ENCODE results near the gene NALCN. TPM values are rescaled to one million over a fixed set of nuclear protein-coding genes. Genes with fewer than 3 reads are reported as not detected.

NALCN gene
- total RNA-seq, 4 donors from 2014 or later: 0.47 to 0.57 TPM; not detected in 2

DNA sequence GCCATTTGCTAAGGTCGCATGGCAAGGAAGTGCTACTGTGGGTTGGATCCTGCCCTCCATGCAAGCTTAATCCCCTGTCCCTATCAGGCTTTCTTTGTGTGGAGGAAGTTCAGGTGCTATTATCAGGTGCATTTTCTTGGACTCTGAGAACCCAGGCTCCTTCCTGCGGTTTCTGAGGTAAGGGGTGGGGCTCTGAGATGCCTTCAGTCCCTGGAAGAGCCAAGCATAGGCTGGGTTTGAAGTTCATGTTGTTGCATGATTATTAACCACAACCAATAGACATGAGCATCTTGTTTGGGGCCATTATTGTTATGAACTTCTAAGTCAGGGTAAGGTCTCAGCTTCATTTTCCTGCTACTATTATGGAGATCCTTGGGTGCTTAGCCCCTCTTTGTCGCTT lies 109.5 kb downstream of the NALCN start:
- Histone ChIP-seq H3K27ac (no peak overlapping the region), H3K36me3 (no peaks in the 10 kb centered on the region), H3K4me3 (no peak overlapping the region), H3K4me1 (no peaks in the 10 kb centered on the region), H3K9me3 (no peaks in the 10 kb centered on the region), H3K27me3 (no peaks in the 10 kb centered on the region)
- intact Hi-C loops (cut with DNase I): no loop called here
- 65 to 73% methylated on average over 2 to 3 of the region's 3 CpGs for WGBS, 2 donors
- TF ChIP-seq, protein P1, sequence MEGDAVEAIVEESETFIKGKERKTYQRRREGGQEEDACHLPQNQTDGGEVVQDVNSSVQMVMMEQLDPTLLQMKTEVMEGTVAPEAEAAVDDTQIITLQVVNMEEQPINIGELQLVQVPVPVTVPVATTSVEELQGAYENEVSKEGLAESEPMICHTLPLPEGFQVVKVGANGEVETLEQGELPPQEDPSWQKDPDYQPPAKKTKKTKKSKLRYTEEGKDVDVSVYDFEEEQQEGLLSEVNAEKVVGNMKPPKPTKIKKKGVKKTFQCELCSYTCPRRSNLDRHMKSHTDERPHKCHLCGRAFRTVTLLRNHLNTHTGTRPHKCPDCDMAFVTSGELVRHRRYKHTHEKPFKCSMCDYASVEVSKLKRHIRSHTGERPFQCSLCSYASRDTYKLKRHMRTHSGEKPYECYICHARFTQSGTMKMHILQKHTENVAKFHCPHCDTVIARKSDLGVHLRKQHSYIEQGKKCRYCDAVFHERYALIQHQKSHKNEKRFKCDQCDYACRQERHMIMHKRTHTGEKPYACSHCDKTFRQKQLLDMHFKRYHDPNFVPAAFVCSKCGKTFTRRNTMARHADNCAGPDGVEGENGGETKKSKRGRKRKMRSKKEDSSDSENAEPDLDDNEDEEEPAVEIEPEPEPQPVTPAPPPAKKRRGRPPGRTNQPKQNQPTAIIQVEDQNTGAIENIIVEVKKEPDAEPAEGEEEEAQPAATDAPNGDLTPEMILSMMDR (IDR thresholded peaks at IDR 0.05): no peak
- no peak for TF ChIP-seq POLR2A (IDR thresholded peaks at IDR 0.05)
- DNase-seq: no peak

DNA sequence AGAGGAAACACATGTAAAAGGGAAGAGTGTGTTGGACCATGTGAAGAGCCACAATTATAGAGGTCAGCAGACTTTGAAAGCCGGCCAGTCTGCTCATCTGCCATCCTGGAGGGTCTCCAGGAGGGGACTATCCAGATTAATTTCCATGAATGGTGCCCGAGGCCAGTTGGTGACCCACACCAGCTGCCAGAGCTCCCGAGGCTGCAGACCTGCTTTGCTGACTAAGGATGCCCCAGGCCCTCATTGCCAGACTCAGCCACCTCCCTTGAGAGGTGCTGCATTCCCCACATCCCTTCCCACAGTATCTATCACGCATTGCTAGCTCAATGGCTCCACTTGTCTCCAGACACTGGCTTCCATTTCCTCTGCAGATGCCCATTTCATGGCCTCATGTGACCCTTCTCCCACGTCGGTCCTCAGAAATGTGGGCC lies 110.3 kb downstream of the NALCN start:
- no peaks in the 10 kb centered on the region for H3K4me1 ChIP-seq
- DNase-seq: no peak
- 62 to 64% methylated on average over 6 of the region's 6 CpGs for WGBS, 2 donors
- intact Hi-C loops (cut with DNase I): no loop called here
- H3K36me3 ChIP-seq: no peaks in the 10 kb centered on the region
- TF ChIP-seq, protein P1 (IDR thresholded peaks at IDR 0.05): no peak
- TF ChIP-seq POLR2A (IDR thresholded peaks at IDR 0.05): no peak
- no peak overlapping the region for H3K4me3 ChIP-seq
- no peaks in the 10 kb centered on the region for H3K27me3 ChIP-seq
- H3K9me3 ChIP-seq: no peaks in the 10 kb centered on the region
- H3K27ac ChIP-seq: no peak overlapping the region

DNA sequence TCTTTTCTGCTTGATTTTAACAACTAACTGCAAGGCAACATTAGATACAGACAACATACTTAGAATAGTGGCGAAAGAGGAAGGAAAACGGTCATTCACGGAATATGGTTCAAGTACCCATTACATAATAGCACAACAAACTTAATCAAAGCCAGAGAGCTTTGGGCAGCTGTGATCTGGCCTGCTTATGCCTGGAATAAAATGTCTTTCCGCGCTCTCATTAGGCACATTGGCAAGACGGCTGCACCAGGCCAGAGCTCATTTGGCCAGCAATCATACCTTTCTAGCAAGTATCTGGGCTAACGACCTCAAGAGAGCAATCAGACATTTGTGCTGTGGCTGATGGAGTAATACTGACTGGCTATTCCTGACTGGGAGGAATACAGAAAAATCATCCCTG lies 112.8 kb downstream of the NALCN start:
- no peaks in the 10 kb centered on the region for H3K9me3 ChIP-seq
- no peaks in the 10 kb centered on the region for H3K27me3 ChIP-seq
- no peaks in the 10 kb centered on the region for H3K36me3 ChIP-seq
- WGBS, 2 donors: 72 to 73% methylated on average over 7 of the region's 7 CpGs
- H3K4me3 ChIP-seq: no peak overlapping the region
- no peaks in the 10 kb centered on the region for H3K4me1 ChIP-seq
- intact Hi-C loops (cut with DNase I): no loop called here
- DNase-seq: no peak
- TF ChIP-seq POLR2A (IDR thresholded peaks at IDR 0.05): no peak
- TF ChIP-seq, protein P1 (IDR thresholded peaks at IDR 0.05): no peak
- no peak overlapping the region for H3K27ac ChIP-seq

GRCh38 chr13:101301053-101301452 lies 115.3 kb downstream of the NALCN start:
- DNase-seq: no peak
- Histone ChIP-seq H3K27me3 (no peaks in the 10 kb centered on the region), H3K4me3 (no peak overlapping the region), H3K9me3 (no peaks in the 10 kb centered on the region), H3K36me3 (no peaks in the 10 kb centered on the region), H3K4me1 (no peaks in the 10 kb centered on the region), H3K27ac (no peak overlapping the region)
- intact Hi-C loops (cut with DNase I): no loop called here
- TF ChIP-seq, protein P1 (IDR thresholded peaks at IDR 0.05): no peak
- TF ChIP-seq POLR2A (IDR thresholded peaks at IDR 0.05): no peak
- 73 to 85% methylated on average over 8 of the region's 8 CpGs for WGBS, 2 donors

DNA sequence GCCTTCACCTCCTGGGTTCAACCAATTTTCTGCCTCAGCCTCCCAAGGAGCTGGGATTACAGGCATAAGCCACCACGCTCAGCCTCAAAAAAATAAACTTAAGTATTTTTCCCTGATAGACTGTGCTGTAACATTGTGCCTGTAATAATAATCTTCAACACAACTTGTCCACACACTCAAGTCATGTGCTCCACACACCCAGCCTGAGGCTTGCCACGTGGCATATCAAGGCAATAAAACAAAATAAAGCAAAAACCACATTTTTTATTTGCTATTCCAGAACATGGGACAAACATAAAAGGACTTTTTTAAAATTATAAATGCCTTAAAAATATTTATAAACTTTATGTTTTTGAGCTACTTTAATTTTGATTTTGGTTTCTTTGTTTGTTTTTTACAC lies 115.8 kb downstream of the NALCN start:
- no peaks in the 10 kb centered on the region for H3K36me3 ChIP-seq
- DNase-seq: no peak
- no peak overlapping the region for H3K27ac ChIP-seq
- intact Hi-C loops (cut with DNase I): no loop called here
- TF ChIP-seq, protein P1 (IDR thresholded peaks at IDR 0.05): no peak
- no peak for TF ChIP-seq POLR2A (IDR thresholded peaks at IDR 0.05)
- H3K9me3 ChIP-seq: no peaks in the 10 kb centered on the region
- H3K4me1 ChIP-seq: no peaks in the 10 kb centered on the region
- H3K4me3 ChIP-seq: no peak overlapping the region
- no peaks in the 10 kb centered on the region for H3K27me3 ChIP-seq
- WGBS, 2 donors: 69 to 71% methylated on average over 2 of the region's 2 CpGs

Measured in esophagus squamous epithelium (tissue), 5 donors.